ENCODE results near the gene ATF4.
"Not testable (repeated sequence)": the region's sequence is repeated elsewhere in the genome, so short reads cannot be mapped to it uniquely, and the experiment has no call there.

GRCh38 chr22:39522091-39522490, 1.7 kb downstream of the ATF4 start:
- TF ChIP-seq CTCF (conservative IDR thresholded peaks at IDR 0.05; ENCODE audit: low read depth, low read length); EZH2 (IDR thresholded peaks at IDR 0.05; ENCODE audit: low read length, unreplicated experiment); EZH2phosphoT487 (IDR thresholded peaks at IDR 0.05; ENCODE audit: borderline replicate concordance, low read length): not testable (repeated sequence)
